ENCODE measurements around the gene JMJD8. TPM values are rescaled to one million over a fixed set of nuclear protein-coding genes. Genes with fewer than 3 reads are reported as not detected.

JMJD8 gene
- total RNA-seq, 4 donors from 2014 or later, result 45.6 to 56.1 (median 51.9) TPM

GRCh38 chr16:661184-661821 is 22.8 kb downstream of the JMJD8 start:
- H3K4me1 ChIP-seq, result peaks cover 0 to 14% (median 6%) of the 10 kb centered on the region in 4 donors
- no peaks in the 10 kb centered on the region for H3K9me3 ChIP-seq
- peak in 1 of 3 donors; percentile 59 for DNase-seq
- no peaks in the 10 kb centered on the region for H3K27me3 ChIP-seq
- H3K4me3 ChIP-seq, result peak overlapping the region in 2 of 4 donors; percentile 27 to 40
- TF ChIP-seq CTCF (IDR thresholded peaks at IDR 0.05) (peak in 2 of 6 experiments; percentile 11 to 24), POLR2A (IDR thresholded peaks at IDR 0.05) (no peak)
- peaks cover 0 to 11% (median 0%) of the 10 kb centered on the region in 3 donors for H3K36me3 ChIP-seq
- peak overlapping the region in 3 of 4 donors; percentile 28 to 76 (median 64) for H3K27ac ChIP-seq

- Histone ChIP-seq H3K4me3 (peak overlapping the region in 3 of 4 donors; percentile 16 to 40 (median 27)), H3K36me3 (peaks cover 0 to 11% (median 0%) of the 10 kb centered on the region in 3 donors)
These were observed 23.5 kb downstream of the JMJD8 start for GRCh38 chr16:660459-661183.

GRCh38 chr16:660132-660458 is 24.0 kb downstream of the JMJD8 start:
- H3K4me1 ChIP-seq, result peaks cover 0 to 14% (median 6%) of the 10 kb centered on the region in 4 donors
- peaks cover 0 to 11% (median 0%) of the 10 kb centered on the region in 3 donors for H3K36me3 ChIP-seq
- H3K4me3 ChIP-seq, result peak overlapping the region in 3 of 4 donors; percentile 7 to 27 (median 16)
- no peaks in the 10 kb centered on the region for H3K27me3 ChIP-seq
- TF ChIP-seq CTCF (IDR thresholded peaks at IDR 0.05) (no peak), POLR2A (IDR thresholded peaks at IDR 0.05) (no peak)
- peak overlapping the region; percentile 43 to 64 (median 61) for H3K27ac ChIP-seq
- no peak for DNase-seq
- H3K9me3 ChIP-seq, result no peaks in the 10 kb centered on the region

More at GRCh38 chr16:660459-661183, 23.5 kb downstream of the JMJD8 start:
- peak; percentile 86 to 95 (median 94) for DNase-seq
- Histone ChIP-seq H3K4me1 (peaks cover 0 to 14% (median 6%) of the 10 kb centered on the region in 4 donors), H3K9me3 (no peaks in the 10 kb centered on the region), H3K27me3 (no peaks in the 10 kb centered on the region), H3K27ac (peak overlapping the region; percentile 43 to 76 (median 62))
- peak in 5 of 6 experiments; percentile 52 to 68 (median 63) for TF ChIP-seq CTCF (IDR thresholded peaks at IDR 0.05)
- TF ChIP-seq POLR2A (IDR thresholded peaks at IDR 0.05), result peak in 1 of 2 donors; percentile 34

- peaks cover 0 to 11% (median 0%) of the 10 kb centered on the region in 3 donors for H3K36me3 ChIP-seq
- H3K27ac ChIP-seq, result no peak overlapping the region
- no peak for DNase-seq
- TF ChIP-seq POLR2A (IDR thresholded peaks at IDR 0.05), result no peak
- TF ChIP-seq CTCF (IDR thresholded peaks at IDR 0.05), result no peak
- no peak overlapping the region for H3K4me3 ChIP-seq
- H3K4me1 ChIP-seq, result peaks cover 0 to 14% (median 6%) of the 10 kb centered on the region in 4 donors
- no peaks in the 10 kb centered on the region for H3K27me3 ChIP-seq
- H3K9me3 ChIP-seq, result no peaks in the 10 kb centered on the region
These were observed 24.5 kb downstream of the JMJD8 start for GRCh38 chr16:659618-660017.

- Histone ChIP-seq H3K4me1 (peaks cover 0 to 14% (median 6%) of the 10 kb centered on the region in 4 donors), H3K4me3 (no peak overlapping the region), H3K27me3 (no peaks in the 10 kb centered on the region), H3K9me3 (no peaks in the 10 kb centered on the region), H3K36me3 (peaks cover 0 to 11% (median 0%) of the 10 kb centered on the region in 3 donors), H3K27ac (no peak overlapping the region)
- TF ChIP-seq CTCF (IDR thresholded peaks at IDR 0.05) (no peak), POLR2A (IDR thresholded peaks at IDR 0.05) (no peak)
- DNase-seq, result no peak
These were observed 25.2 kb downstream of the JMJD8 start for GRCh38 chr16:658679-659571.
